HG02852 (cell line): ENCODE measurements around the gene MAGED4.
"Not testable (repeated sequence)": the region's sequence is repeated elsewhere in the genome, so short reads cannot be mapped to it uniquely, and the experiment has no call there.

ENCODE experiments used
- ATAC-seq: cut with Tn5 transposase; IDR thresholded peaks from one replicate; pipeline ENCODE4 v1.9.1; 2021; ENCODE audit warnings: mild to moderate bottlenecking, moderate library complexity; ENCODE audit not compliant: unreplicated experiment

The MAGED4 gene, protein sequence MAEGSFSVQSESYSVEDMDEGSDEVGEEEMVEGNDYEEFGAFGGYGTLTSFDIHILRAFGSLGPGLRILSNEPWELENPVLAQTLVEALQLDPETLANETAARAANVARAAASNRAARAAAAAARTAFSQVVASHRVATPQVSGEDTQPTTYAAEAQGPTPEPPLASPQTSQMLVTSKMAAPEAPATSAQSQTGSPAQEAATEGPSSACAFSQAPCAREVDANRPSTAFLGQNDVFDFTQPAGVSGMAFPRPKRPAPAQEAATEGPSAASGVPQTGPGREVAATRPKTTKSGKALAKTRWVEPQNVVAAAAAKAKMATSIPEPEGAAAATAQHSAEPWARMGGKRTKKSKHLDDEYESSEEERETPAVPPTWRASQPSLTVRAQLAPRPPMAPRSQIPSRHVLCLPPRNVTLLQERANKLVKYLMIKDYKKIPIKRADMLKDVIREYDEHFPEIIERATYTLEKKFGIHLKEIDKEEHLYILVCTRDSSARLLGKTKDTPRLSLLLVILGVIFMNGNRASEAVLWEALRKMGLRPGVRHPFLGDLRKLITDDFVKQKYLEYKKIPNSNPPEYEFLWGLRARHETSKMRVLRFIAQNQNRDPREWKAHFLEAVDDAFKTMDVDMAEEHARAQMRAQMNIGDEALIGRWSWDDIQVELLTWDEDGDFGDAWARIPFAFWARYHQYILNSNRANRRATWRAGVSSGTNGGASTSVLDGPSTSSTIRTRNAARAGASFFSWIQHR

DNA sequence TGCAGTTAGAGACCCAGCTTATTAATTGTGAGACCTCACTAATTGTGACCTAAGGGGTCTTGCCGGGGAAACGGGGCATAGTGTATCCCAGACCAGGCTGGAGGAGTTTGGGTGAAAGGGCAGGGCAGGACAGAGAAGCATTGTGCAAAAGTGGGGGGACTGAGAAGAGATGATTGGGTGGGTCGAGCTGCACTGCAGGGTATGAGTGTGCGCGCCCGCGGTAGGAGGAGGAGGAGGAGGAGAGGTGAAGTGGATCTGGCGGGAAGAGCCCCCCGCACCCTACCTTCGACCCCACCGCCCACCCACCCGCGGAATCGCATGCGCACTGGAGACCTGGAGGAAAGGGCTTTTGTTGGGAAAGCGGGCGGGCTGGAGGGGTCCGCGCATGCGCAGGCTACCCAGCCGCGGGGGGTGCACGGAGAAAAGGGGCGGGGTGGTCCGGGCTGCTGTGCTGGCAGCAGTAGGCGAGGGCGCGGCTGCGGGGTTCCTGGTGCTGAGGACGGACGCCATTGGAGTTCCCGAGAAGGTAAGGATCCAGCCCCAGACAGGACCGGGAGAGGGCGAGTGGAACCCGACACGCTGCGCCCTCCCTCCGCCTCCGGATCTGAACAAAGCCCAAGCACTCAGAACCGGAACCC is at the start of gene MAGED4:
Gene MAGED4 (plus strand): TSS at position 449 of the 638 bp plus-strand sequence. CDS start 1,035 bp downstream, outside the sequence.
- ATAC-seq = not testable (repeated sequence)

DNA sequence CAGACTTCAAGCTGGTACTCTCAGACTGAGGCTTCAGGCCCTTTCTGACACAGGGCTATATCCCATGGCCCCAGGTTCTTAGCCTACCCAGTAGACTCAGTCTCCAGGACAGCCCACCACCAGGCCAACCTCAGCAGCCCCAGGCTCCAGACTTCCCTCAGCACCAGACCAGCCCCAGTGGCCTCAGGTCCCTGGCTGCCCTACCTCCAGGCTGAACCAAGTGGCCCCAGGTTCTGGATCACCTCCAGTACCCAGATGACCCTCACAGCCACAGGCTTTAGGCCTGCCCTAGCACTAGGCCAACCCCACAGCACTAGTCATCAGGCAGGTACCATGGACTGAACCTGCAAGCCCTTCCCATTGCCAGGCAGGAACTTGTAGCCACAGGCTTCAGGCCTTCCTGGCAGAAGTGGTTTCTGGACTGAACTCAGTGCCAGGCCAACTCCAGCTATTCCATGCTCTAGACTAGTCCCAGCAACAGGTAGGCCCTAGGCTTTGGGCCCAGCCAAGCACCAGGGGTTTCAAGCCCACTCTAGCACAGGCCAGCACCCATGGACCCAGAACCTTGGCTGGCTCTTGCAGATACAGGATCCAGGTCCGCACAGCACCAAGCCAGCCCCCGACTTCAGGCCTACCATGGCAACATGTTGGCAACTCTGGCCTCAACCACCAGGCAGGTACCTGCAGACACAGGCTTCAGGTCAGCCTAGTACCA is 45.7 kb upstream of the MAGED4 start:
- ATAC-seq = no peak

DNA sequence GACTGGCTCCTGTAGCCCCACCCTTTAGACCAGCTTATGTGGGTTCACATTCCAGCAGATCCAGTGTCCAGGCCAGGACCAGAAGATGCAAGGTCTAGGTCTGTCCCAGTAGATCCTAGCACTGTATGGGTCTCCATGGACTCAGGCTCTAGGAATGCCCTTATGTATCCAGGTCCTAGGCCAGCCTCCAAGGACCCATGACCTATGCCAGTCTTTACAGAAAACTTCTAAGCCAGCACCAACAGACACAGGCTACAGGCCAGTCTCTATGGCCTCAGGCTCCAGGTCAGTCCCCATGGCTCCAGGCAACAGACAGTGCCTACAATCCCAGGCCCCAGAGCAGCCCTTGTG is 45.2 kb upstream of the MAGED4 start:
- ATAC-seq = no peak

DNA sequence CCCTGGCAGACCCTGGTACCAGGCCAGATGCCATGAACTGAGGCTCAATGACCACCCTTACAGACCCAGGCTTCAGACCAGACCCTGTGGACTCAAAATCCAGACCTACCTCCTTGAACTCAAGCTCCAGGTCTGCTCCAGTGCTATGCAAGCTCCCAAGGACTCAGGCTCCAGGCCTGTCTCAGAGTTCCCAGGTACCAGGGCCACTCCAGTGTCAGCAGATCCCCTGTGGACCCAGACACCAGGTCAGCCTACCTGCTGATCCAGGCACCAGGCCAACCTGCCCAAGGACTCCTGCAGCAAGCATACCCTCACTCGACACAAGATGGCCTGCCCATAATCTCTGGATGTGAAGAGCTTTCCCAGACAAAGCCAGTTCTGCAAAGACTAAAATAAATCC is 44.7 kb upstream of the MAGED4 start:
- ATAC-seq = no peak

DNA sequence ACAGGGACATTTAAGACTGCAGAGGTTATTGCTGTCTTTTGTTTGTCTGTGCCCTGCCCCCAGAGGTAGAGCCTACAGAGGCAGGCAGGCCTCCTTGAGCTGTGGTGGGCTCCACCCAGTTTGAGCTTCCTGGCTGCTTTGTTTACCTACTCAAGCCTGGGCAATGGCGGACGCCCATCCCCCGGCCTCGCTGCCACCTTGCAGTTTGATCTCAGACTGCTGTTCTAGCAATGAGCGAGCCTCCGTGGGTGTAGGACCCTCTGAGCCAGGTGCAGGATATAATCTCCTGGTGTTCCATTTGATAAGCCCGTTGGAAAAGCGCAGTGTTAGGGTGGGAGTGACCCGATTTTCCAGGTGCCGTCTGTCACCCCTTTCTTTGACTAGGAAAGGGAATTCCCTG is 34.0 kb upstream of the MAGED4 start:
- not testable (repeated sequence) for ATAC-seq

DNA sequence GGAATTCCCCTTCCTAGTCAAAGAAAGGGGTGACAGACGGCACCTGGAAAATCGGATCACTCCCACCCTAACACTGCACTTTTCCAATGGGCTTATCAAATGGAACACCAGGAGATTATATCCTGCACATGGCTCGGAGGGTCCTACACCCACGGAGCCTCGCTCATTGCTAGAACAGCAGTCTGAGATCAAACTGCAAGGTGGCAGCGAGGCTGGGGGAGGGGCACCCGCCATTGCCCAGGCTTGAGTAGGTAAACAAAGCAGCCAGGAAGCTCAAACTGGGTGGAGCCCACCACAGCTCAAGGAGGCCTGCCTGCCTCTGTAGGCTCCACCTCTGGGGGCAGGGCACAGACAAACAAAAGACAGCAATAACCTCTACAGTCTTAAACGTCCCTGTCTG is 24.5 kb upstream of the MAGED4 start:
- not testable (repeated sequence) for ATAC-seq

DNA sequence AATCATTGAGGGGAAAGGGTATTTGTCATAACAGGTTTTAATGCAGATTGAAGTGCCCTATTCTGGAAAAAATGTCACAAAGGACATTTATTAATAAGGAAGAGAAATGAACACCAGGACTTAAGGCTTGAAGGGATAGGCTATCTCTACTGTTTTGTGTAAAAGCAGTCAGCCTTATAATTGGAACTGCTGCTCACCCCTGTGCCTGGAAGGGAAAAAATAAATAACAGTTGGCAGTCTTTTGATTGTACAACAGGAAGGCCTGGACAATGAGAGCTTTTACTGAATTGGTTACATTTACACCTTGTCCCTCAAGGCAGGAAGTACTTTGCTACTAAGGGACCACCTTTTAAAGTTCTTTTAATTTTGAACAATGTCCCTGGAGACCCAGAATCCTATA is 17.8 kb upstream of the MAGED4 start:
- no peak for ATAC-seq

DNA sequence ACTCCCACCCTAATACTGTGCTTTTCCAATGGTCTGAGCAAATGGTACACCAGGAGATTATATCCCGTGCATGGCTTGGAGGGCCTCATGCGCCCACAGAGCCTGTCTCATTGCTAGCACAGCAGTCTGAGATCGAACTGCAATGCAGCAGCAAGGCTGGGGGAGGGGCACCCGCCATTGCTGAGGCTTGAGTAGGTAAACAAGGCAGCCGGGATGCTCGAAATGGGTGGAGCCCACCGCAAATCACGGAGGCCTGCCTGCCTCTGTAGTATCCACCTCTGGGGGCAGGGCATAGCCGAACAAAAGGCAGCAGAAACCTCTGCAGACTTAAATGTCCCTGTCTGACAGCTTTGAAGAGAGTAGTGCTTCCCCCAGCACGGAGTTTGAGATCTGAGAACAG is 13.6 kb upstream of the MAGED4 start:
- ATAC-seq = not testable (repeated sequence)

DNA sequence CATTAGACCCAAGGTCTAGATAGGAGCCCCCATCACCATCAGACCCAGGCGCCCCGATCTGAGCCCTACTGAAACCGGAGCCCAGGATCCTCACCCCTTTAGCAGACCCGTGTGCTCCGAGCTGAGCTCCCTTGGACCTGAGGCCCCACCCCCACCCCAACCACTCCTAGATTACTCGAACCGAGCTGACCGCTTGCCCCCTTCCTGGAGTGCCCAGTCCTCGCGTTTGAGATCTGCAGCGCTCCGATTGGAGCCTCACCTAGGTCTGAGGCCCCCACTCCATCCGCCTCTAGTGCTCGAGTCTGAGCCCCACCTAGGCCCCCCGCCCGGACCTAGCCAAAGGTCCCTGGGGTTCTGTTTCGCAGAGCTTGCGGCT is 378 bp downstream of the MAGED4 start:
- ATAC-seq = not testable (repeated sequence)

DNA sequence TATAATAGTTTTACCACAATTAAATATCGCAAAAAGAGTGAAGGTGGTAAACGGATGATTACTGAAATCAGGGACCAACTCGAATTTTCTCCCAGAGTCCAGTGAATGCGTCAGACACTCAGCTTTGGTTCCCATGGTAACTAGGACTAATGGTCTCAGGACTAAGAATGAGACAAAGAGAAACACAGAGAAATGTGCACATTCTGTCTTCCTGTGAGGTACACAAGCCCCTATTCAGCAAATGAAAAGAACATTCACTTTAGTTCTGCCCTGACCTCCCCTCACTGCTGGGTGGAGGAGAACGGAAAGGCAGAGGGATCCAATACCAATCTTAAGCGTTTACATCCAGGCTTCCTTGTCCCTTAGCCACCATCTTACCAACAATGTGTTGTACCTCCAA is 26.7 kb downstream of the MAGED4 start:
- not testable (repeated sequence) for ATAC-seq

DNA sequence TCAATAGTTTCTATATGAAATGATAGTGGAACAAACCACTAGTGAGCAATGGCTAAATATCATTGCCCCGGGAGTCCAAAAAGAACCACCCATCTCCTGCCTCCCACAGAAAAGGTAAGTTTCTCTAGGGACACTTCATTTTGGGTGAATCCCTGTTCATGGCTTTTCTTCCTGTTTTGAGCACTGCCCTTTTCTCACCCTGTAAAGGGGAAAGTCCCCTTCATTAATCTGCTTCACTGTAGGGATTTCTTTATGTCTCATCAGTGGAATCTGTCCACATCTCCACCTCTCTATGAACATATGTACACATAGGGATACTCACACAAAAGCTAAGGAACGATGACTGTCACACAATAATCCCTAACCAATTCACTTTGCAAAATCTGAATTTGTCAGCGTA is 28.6 kb downstream of the MAGED4 start:
- ATAC-seq = no peak

DNA sequence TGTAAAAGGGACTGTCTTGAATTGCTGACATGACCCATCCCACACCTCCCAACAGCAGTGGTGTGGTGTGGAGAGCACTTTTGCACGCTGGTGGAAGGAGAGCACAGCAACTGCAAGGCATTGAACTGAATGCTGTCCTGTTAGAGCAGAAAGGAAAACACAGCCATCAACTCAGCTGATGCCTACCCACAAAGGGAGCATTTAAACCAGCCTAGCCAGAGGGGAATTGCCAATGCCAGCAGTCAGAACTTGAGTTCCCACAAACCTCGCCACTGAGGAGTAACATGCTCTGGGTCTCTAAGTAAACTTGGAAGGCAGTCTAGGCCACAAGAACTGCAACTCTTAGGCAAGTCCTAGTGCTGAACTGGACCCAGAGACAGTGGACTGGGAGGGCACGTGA is 31.9 kb downstream of the MAGED4 start:
- ATAC-seq = no peak

DNA sequence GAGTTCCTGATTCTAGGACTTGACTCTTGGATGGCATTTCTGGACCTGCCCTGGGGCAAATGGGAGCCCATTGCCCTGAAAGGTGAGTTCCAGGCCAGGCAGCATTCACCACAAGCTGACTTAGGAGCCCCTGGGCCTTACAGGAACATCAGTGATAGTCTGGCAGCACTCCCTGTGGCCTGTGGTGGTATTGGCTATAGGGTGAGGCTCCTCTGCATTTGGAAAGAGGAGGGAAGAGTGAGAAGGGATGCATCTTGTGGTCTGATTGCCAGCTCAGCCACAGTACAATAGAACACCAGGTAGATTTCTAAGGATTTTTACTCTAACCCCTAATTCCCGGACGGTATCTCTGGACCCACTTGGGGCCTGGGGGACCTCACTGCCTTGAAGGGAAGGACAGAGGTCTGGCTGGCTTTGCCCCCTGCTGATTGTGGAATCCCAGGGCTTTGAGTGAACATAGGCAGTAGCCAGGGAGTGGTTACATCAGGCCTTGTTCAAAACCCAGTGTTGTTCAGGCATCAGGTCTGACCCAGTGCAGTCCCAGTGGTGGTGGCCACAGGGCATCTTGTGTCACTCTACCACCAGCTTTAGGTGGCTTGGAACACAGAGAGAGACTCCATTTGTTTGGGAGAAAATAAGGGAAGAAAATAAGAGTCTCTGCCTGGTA is 32.9 kb downstream of the MAGED4 start:
- ATAC-seq = no peak

DNA sequence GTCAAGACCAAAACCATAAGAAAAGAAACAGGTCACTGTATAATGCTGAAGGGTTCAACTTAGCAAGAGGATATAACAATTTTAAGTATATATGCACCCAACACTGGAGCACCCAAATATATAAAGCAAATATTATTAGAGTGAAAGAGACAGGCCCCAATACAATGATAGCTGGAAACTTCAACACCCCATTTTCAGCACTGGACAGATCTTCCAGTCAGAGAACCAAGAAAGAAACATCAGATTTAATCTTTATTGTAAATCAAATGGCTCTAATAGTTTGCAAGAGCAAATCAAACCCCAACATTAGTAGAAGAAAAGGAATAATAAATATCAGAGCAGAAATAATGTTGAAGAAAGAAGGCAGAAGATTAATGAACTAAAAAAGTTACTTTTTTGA is 36.2 kb downstream of the MAGED4 start:
- no peak for ATAC-seq
